HepG2 (cell line): ENCODE measurements around the gene EYA2. TPM values are rescaled to one million over a fixed set of nuclear protein-coding genes. Genes with fewer than 3 reads are reported as not detected.

Experiments used
- ATAC-seq: fragments of 200-7000 bp; cut with Tn5 transposase; 3 replicates; pipeline ENCODE4 v1.9.1; 2020; ENCODE audit warnings: mild to moderate bottlenecking, moderate library complexity
- BruUV-seq: library from RNA; stranded (reverse); fragments of 400-500 nt; replicated peaks from 2 replicates; lab custom pipeline; 2021; lab: Mats Ljungman, UMichigan
- CTCF ChIA-PET: fragments of 300-600 bp; formaldehyde crosslinking; extraction: SDS; loops from one replicate; lab custom pipeline; 2021; ENCODE audit warnings: low total read pairs, inconsistent platforms, low intra/inter-chr PET ratio; lab: Yijun Ruan, JAX
- POLR2A ChIA-PET: fragments of 350-600 bp; sonication (Branson Sonifier 250); formaldehyde crosslinking; loops from one replicate; lab custom pipeline; 2020; ENCODE audit warnings: antibody characterized with exemption, inconsistent platforms; lab: Yijun Ruan, JAX
- DNase-seq: peaks from one replicate; pipeline ENCODE4 v3.0.0-alpha.2; 2015; ENCODE audit warnings: low spot score
- FAIRE-seq: peaks from 3 replicates; lab custom pipeline; 2011; peaks lifted over from hg19 to GRCh38; lab: Jason Lieb, UNC
- H2AFZ ChIP-seq: one replicate; pipeline ENCODE4 v1.6.1; 2011; ENCODE audit warnings: low read length, inconsistent platforms
- H3K27ac ChIP-seq: fragments of 300-600 bp; 3 replicates; pipeline ENCODE4 v1.8.0; 2011; ENCODE audit warnings: mixed run types, mild to moderate bottlenecking, mixed read lengths, low read length, inconsistent platforms; ENCODE audit not compliant: insufficient read depth; ENCODE audit errors: extremely low read length
- H3K27me3 ChIP-seq, 2 experiments: fragments of 200-600 bp in 1 of 2; 2 replicates in 1 of 2; 3 replicates in 1 of 2; pipeline versions ENCODE4 v1.6.0 to v1.8.0; 2011; ENCODE audit warnings: low read length in 2 of 2, mild to moderate bottlenecking in 2 of 2, moderate library complexity in 2 of 2, inconsistent platforms in 1 of 2; ENCODE audit not compliant: insufficient read depth in 2 of 2, control insufficient read depth in 1 of 2
- H3K36me3 ChIP-seq, 2 experiments: fragments of 200-600 bp in 1 of 2; replicated peaks in 1 of 2; 2 replicates in 1 of 2; 3 replicates in 1 of 2; pipeline versions ENCODE4 v1.5.1 to v1.8.0; 2011; ENCODE audit warnings: low read length in 2 of 2, inconsistent platforms in 1 of 2; ENCODE audit not compliant: insufficient read depth in 2 of 2, control insufficient read depth in 1 of 2
- H3K4me1 ChIP-seq: 2 replicates; pipeline ENCODE4 v1.5.1; 2012; ENCODE audit warnings: low read length, inconsistent platforms; ENCODE audit not compliant: insufficient read depth
- H3K4me2 ChIP-seq: 2 replicates; pipeline ENCODE4 v1.6.0; 2011; ENCODE audit warnings: low read depth, low read length, inconsistent platforms
- H3K4me3 ChIP-seq, 3 experiments: fragments of 200-600 bp in 1 of 3; sonication (generic), shearing (Covaris generic) in 1 of 3; replicated peaks in 1 of 3; 2 replicates each; pipeline ENCODE4 v1.5.1; 2011 to 2016; ENCODE audit warnings: low read length in 3 of 3, inconsistent platforms in 2 of 3, low read depth in 2 of 3, mild to moderate bottlenecking in 2 of 3, control low read depth in 1 of 3, mixed read lengths in 1 of 3; ENCODE audit not compliant: insufficient read depth in 1 of 3
- H3K79me2 ChIP-seq: one replicate; pipeline ENCODE4 v1.6.1; 2011; ENCODE audit warnings: low read length, inconsistent platforms; ENCODE audit not compliant: insufficient read depth
- H3K9ac ChIP-seq: 2 replicates; pipeline ENCODE4 v1.6.0; 2011; ENCODE audit warnings: mild to moderate bottlenecking, low read depth, low read length, inconsistent platforms; ENCODE audit not compliant: insufficient read depth
- H3K9me3 ChIP-seq: 2 replicates; pipeline ENCODE4 v1.5.1; 2012; ENCODE audit warnings: mild to moderate bottlenecking, low read length
- H4K20me1 ChIP-seq: 2 replicates; pipeline ENCODE4 v1.6.0; 2011; ENCODE audit warnings: inconsistent platforms, mild to moderate bottlenecking, low read length, moderate library complexity; ENCODE audit not compliant: insufficient read depth
- EEA1 ChIP-seq: sonication (generic); formaldehyde crosslinking; IDR thresholded peaks from 2 replicates; pipeline ENCODE4 v1.5.1; 2020; ENCODE audit warnings: mild to moderate bottlenecking, missing genetic modification reagents, borderline replicate concordance
- ELF1 ChIP-seq: sonication (generic); formaldehyde crosslinking; IDR thresholded peaks from 2 replicates; pipeline ENCODE4 v1.4.0; 2020; ENCODE audit warnings: missing genetic modification reagents
- HNRNPH1 ChIP-seq: fragments of 200-400 bp; formaldehyde crosslinking; optimal IDR thresholded peaks from 2 replicates; pipeline ENCODE3; 2017; ENCODE audit warnings: mild to moderate bottlenecking, low read depth, low read length
- HNRNPL ChIP-seq: fragments of 200-400 bp; formaldehyde crosslinking; IDR thresholded peaks from 2 replicates; pipeline ENCODE4 v1.6.1; 2017; ENCODE audit warnings: mild to moderate bottlenecking, low read depth, low read length
- MIER3 ChIP-seq: IDR thresholded peaks from 2 replicates; pipeline ENCODE4 v1.6.1; 2016; ENCODE audit warnings: missing compliant biosample characterization, borderline replicate concordance
- PPARG ChIP-seq: conservative IDR thresholded peaks from 2 replicates; pipeline ENCODE4 v1.6.1; 2016; ENCODE audit warnings: missing biosample characterization, missing genetic modification reagents
- RFX3 ChIP-seq: IDR thresholded peaks from 2 replicates; pipeline ENCODE4 v1.6.1; 2016; ENCODE audit warnings: missing biosample characterization, missing genetic modification reagents
- RFX5 ChIP-seq: IDR thresholded peaks from 2 replicates; pipeline ENCODE4 v1.6.1; 2011; ENCODE audit warnings: low read depth, low read length, improper control_type of control experiment
- SOX5 ChIP-seq: IDR thresholded peaks from 2 replicates; pipeline ENCODE4 v1.6.1; 2016; ENCODE audit warnings: borderline replicate concordance
- ZBTB26 ChIP-seq: IDR thresholded peaks from 2 replicates; pipeline ENCODE4 v1.6.1; 2016; ENCODE audit warnings: missing compliant biosample characterization, missing genetic modification reagents, borderline replicate concordance
- ZNF225 ChIP-seq: sonication (generic); formaldehyde crosslinking; IDR thresholded peaks from 2 replicates; pipeline ENCODE4 v1.4.0; 2020; ENCODE audit warnings: mild to moderate bottlenecking, missing genetic modification reagents
- ZNF34 ChIP-seq: sonication (generic); formaldehyde crosslinking; IDR thresholded peaks from 2 replicates; pipeline ENCODE4 v1.4.0; 2020; ENCODE audit warnings: mild to moderate bottlenecking, missing genetic modification reagents, borderline replicate concordance
- ZNF350 ChIP-seq: sonication (generic); formaldehyde crosslinking; IDR thresholded peaks from 2 replicates; pipeline ENCODE4 v1.4.0; 2020; ENCODE audit warnings: mild to moderate bottlenecking, low read depth, missing genetic modification reagents, borderline replicate concordance
- ZNF703 ChIP-seq: sonication (generic); formaldehyde crosslinking; IDR thresholded peaks from 2 replicates; pipeline ENCODE4 v1.5.1; 2020; ENCODE audit warnings: missing genetic modification reagents, mild to moderate bottlenecking, moderate library complexity, borderline replicate concordance
- ZNF788 ChIP-seq: sonication (generic); formaldehyde crosslinking; IDR thresholded peaks from 2 replicates; pipeline ENCODE4 v1.5.0; 2020; ENCODE audit warnings: mild to moderate bottlenecking, missing genetic modification reagents, borderline replicate concordance
- ZSCAN22 ChIP-seq: sonication (generic); formaldehyde crosslinking; IDR thresholded peaks from 2 replicates; pipeline ENCODE4 v1.4.0; 2020; ENCODE audit warnings: mild to moderate bottlenecking, missing genetic modification reagents
- WGBS: methylation state at CpG from one replicate; pipeline ENCODE4 v1.1.6; 2017; ENCODE audit warnings: low lambda C conversion rate; 5-methylcytosine and 5-hydroxymethylcytosine counted together
- in situ Hi-C: cut with HindIII; loops from 2 replicates; pipeline ENCODE4 v1.10.0; 2017; ENCODE audit warnings: low pct_unique_long_range_greater_than_20kb; ENCODE audit not compliant: extremely low pct_ligation_motif_present
- intact Hi-C: fragments of 100-400 bp; cut with micrococcal nuclease; formaldehyde crosslinking; loops from one replicate; pipeline ENCODE4 v1.10.0; 2022; ENCODE audit not compliant: unreplicated experiment
- polyA plus RNA-seq, 8 experiments: library from polyadenylated mRNA; depleted of rRNA in 3 of 8; stranded (reverse) in 7 of 8; unstranded in 1 of 8; fragments of >200 nt; fragmentation: Illumina TruSeq in 4 of 8; extraction: Trizol in 4 of 8; gene quantifications; 2 replicates each; pipeline versions ENCODE4 v1.2.1 to v1.2.3, GENCODE V29; 2011 to 2016; ENCODE audit warnings: low read depth in 4 of 8, missing spikeins in 1 of 8, mixed read lengths in 1 of 8; ENCODE audit not compliant: insufficient read depth in 1 of 8
- total RNA-seq, 5 experiments: library from RNA; depleted of rRNA; stranded (reverse); fragments of >200 nt; fragmentation: Illumina TruSeq; extraction: Trizol; gene quantifications; 2 replicates each; pipeline ENCODE4 v1.2.3, GENCODE V29; 2016; ENCODE audit warnings: low read depth in 1 of 5
- TF ChIP-seq, protein P1 (sequence below): conservative IDR thresholded peaks from 2 replicates; pipeline ENCODE4 v1.6.1; 2018; ENCODE audit warnings: missing genetic modification reagents
- TF ChIP-seq, protein P2 (sequence below): sonication (generic); formaldehyde crosslinking; IDR thresholded peaks from 2 replicates; pipeline ENCODE4 v1.4.0; 2020; ENCODE audit warnings: mild to moderate bottlenecking, low read depth, missing genetic modification reagents
- TF ChIP-seq, protein P3 (sequence below): sonication (generic); formaldehyde crosslinking; IDR thresholded peaks from 2 replicates; pipeline ENCODE4 v1.4.0; 2020; ENCODE audit warnings: missing genetic modification reagents, mild to moderate bottlenecking, borderline replicate concordance

The EYA2 gene
- total and polyA plus RNA-seq, 2 of the 13 experiments (the other 11 are each of a cell fraction or from before 2014, with no cell fraction given) = not detected

- H3K79me2 ChIP-seq = no peaks in the 10 kb centered on the region
- in situ Hi-C loops (no loop called here), intact Hi-C loops (no loop called here)
- no peaks in the 10 kb centered on the region for H3K36me3 ChIP-seq
- FAIRE-seq (no peak), ATAC-seq (no peak), DNase-seq (no peak)
- H3K4me1 ChIP-seq = peaks cover 8% of the 10 kb centered on the region
- CTCF ChIA-PET = no interaction called here
- H3K27me3 ChIP-seq = peaks cover 1 to 19% of the 10 kb centered on the region in 2 experiments; a peak in 3 of 5 replicates
- H3K9ac ChIP-seq = no peak overlapping the region
- no TSS peak for BruUV-seq
- H3K4me3 ChIP-seq = no peak overlapping the region
- no peaks in the 10 kb centered on the region for H4K20me1 ChIP-seq
- H3K9me3 ChIP-seq = no peaks in the 10 kb centered on the region
- POLR2A ChIA-PET = no interaction called here
- no peak overlapping the region for H3K4me2 ChIP-seq
- no peak overlapping the region for H3K27ac ChIP-seq
- 48% methylated on average over 11 of the region's 11 CpGs for WGBS
- H2AFZ ChIP-seq = no peak overlapping the region
- TF ChIP-seq ZNF350 (CRISPR knock-in tag) = no peak
- TF ChIP-seq ZNF34 (CRISPR knock-in tag) = no peak
- no peak for TF ChIP-seq EEA1 (CRISPR knock-in tag)
- no peak for TF ChIP-seq ZNF788
- TF ChIP-seq ZNF225 (CRISPR knock-in tag) = no peak
- TF ChIP-seq SOX5 = no peak
- no peak for TF ChIP-seq ZNF703 (CRISPR knock-in tag)
- TF ChIP-seq RFX3 = no peak
- TF ChIP-seq, protein P1, sequence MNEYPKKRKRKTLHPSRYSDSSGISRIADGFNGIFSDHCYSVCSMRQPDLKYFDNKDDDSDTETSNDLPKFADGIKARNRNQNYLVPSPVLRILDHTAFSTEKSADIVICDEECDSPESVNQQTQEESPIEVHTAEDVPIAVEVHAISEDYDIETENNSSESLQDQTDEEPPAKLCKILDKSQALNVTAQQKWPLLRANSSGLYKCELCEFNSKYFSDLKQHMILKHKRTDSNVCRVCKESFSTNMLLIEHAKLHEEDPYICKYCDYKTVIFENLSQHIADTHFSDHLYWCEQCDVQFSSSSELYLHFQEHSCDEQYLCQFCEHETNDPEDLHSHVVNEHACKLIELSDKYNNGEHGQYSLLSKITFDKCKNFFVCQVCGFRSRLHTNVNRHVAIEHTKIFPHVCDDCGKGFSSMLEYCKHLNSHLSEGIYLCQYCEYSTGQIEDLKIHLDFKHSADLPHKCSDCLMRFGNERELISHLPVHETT (CRISPR knock-in tag) = no peak
- TF ChIP-seq, protein P2, sequence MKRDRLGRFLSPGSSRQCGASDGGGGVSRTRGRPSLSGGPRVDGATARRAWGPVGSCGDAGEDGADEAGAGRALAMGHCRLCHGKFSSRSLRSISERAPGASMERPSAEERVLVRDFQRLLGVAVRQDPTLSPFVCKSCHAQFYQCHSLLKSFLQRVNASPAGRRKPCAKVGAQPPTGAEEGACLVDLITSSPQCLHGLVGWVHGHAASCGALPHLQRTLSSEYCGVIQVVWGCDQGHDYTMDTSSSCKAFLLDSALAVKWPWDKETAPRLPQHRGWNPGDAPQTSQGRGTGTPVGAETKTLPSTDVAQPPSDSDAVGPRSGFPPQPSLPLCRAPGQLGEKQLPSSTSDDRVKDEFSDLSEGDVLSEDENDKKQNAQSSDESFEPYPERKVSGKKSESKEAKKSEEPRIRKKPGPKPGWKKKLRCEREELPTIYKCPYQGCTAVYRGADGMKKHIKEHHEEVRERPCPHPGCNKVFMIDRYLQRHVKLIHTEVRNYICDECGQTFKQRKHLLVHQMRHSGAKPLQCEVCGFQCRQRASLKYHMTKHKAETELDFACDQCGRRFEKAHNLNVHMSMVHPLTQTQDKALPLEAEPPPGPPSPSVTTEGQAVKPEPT (CRISPR knock-in tag) = no peak
- no peak for TF ChIP-seq RFX5
- no peak for TF ChIP-seq ZBTB26 (CRISPR knock-in tag)
- no peak for TF ChIP-seq HNRNPL
- TF ChIP-seq PPARG (CRISPR knock-in tag) = no peak
- TF ChIP-seq ELF1 = no peak
- no peak for TF ChIP-seq MIER3
- no peak for TF ChIP-seq HNRNPH1
- TF ChIP-seq, protein P3, sequence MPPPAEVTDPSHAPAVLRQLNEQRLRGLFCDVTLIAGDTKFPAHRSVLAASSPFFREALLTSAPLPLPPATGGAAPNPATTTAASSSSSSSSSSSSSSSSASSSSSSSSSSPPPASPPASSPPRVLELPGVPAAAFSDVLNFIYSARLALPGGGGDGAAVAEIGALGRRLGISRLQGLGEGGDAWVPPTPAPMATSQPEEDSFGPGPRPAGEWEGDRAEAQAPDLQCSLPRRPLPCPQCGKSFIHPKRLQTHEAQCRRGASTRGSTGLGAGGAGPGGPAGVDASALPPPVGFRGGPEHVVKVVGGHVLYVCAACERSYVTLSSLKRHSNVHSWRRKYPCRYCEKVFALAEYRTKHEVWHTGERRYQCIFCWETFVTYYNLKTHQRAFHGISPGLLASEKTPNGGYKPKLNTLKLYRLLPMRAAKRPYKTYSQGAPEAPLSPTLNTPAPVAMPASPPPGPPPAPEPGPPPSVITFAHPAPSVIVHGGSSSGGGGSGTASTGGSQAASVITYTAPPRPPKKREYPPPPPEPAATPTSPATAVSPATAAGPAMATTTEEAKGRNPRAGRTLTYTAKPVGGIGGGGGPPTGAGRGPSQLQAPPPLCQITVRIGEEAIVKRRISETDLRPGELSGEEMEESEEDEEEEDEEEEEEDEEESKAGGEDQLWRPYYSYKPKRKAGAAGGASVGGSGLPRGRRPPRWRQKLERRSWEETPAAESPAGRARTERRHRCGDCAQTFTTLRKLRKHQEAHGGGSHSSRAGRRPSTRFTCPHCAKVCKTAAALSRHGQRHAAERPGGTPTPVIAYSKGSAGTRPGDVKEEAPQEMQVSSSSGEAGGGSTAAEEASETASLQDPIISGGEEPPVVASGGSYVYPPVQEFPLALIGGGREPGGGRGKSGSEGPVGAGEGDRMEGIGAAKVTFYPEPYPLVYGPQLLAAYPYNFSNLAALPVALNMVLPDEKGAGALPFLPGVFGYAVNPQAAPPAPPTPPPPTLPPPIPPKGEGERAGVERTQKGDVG (CRISPR knock-in tag) = no peak
- TF ChIP-seq ZSCAN22 (CRISPR knock-in tag) = no peak
Measured at GRCh38 chr20:46960536-46960935, 65.9 kb downstream of the EYA2 start.
